Measurements from ENCODE around the gene ADGRG3.
"Not testable (repeated sequence)": the region's sequence is repeated elsewhere in the genome, so short reads cannot be mapped to it uniquely, and the experiment has no call there.

The ADGRG3 gene

GRCh38 chr16:57699481-57699880 lies 31.4 kb downstream of the ADGRG3 start:
- DNase-seq: no peak

- no peak for DNase-seq
These were observed 31.8 kb downstream of the ADGRG3 start for GRCh38 chr16:57699899-57700298.

- no peak for DNase-seq
These were observed 32.9 kb downstream of the ADGRG3 start for GRCh38 chr16:57700781-57701551.

- DNase-seq: no peak
These were observed 33.8 kb downstream of the ADGRG3 start for GRCh38 chr16:57701759-57702371.

GRCh38 chr16:57703416-57704010 lies 35.4 kb downstream of the ADGRG3 start:
- no peak for DNase-seq

- no peak for DNase-seq
These were observed 36.2 kb downstream of the ADGRG3 start for GRCh38 chr16:57704011-57704904.

- DNase-seq: no peak
These were observed 37.1 kb downstream of the ADGRG3 start for GRCh38 chr16:57704905-57705852.

GRCh38 chr16:57706717-57707116 lies 38.6 kb downstream of the ADGRG3 start:
- DNase-seq: no peak

- DNase-seq: no peak
These were observed 39.2 kb downstream of the ADGRG3 start for GRCh38 chr16:57707331-57707730.

- DNase-seq: no peak
These were observed 40.1 kb downstream of the ADGRG3 start for GRCh38 chr16:57708168-57708567.

- no peak for DNase-seq
These were observed 41.6 kb downstream of the ADGRG3 start for GRCh38 chr16:57709663-57710062.

- DNase-seq: no peak
These were observed 43.2 kb downstream of the ADGRG3 start for GRCh38 chr16:57711346-57711745.

- no peak for DNase-seq
These were observed 43.9 kb downstream of the ADGRG3 start for GRCh38 chr16:57711993-57712392.

GRCh38 chr16:57712569-57712968 lies 44.5 kb downstream of the ADGRG3 start:
- DNase-seq: not testable (repeated sequence)

- DNase-seq: no peak
These were observed 45.5 kb downstream of the ADGRG3 start for GRCh38 chr16:57713596-57713995.

- no peak for DNase-seq
These were observed 45.9 kb downstream of the ADGRG3 start for GRCh38 chr16:57714047-57714446.

- peak; percentile 56 for DNase-seq
These were observed 52.1 kb downstream of the ADGRG3 start for GRCh38 chr16:57720142-57720575.

- DNase-seq: no peak
These were observed 53.5 kb downstream of the ADGRG3 start for GRCh38 chr16:57721356-57722209.

GRCh38 chr16:57722210-57722499 lies 54.0 kb downstream of the ADGRG3 start:
- no peak for DNase-seq

- no peak for DNase-seq
These were observed 54.5 kb downstream of the ADGRG3 start for GRCh38 chr16:57722651-57723050.

GRCh38 chr16:57723170-57723569 lies 55.1 kb downstream of the ADGRG3 start:
- peak; percentile 16 for DNase-seq

Measured in EL (cell line).